HG03025 (cell line): ENCODE data around the gene PABPC1L.

Source experiments
- ATAC-seq: cut with Tn5 transposase; IDR thresholded peaks from one replicate; pipeline ENCODE4 v1.9.1; 2021; ENCODE audit warnings: mild to moderate bottlenecking, moderate library complexity; ENCODE audit not compliant: unreplicated experiment, low FRiP score

Gene PABPC1L

GRCh38 chr20:44897133-44897532 is 12.7 kb upstream of the PABPC1L start:
- ATAC-seq: no peak

GRCh38 chr20:44900231-44900854 is 9.5 kb upstream of the PABPC1L start:
- ATAC-seq: no peak

GRCh38 chr20:44901974-44902373 is 7.9 kb upstream of the PABPC1L start:
- ATAC-seq: no peak

DNA sequence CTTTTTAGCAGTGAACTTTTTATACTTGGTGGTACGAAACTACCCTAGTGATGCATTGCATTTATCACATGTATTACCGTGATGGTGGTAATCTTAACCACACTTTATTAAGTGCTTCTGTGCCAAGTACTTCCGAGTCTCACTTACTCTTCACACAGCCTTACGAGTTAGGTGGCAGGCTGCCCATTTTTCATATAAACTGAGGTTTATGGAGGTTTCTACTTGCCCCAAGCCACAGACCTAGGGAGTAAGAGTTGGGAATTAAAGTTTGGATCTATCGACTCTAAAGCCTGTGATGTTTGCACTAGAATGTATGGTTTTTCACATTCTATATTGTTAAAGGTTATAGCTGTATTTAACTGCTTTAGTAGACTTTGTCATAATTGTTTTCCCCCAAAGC is 5.5 kb upstream of the PABPC1L start:
- no peak for ATAC-seq

GRCh38 chr20:44908987-44909871 is 631 bp upstream of the PABPC1L start:
- no peak for ATAC-seq

GRCh38 chr20:44910690-44911262 is 916 bp downstream of the PABPC1L start:
- ATAC-seq: no peak

DNA sequence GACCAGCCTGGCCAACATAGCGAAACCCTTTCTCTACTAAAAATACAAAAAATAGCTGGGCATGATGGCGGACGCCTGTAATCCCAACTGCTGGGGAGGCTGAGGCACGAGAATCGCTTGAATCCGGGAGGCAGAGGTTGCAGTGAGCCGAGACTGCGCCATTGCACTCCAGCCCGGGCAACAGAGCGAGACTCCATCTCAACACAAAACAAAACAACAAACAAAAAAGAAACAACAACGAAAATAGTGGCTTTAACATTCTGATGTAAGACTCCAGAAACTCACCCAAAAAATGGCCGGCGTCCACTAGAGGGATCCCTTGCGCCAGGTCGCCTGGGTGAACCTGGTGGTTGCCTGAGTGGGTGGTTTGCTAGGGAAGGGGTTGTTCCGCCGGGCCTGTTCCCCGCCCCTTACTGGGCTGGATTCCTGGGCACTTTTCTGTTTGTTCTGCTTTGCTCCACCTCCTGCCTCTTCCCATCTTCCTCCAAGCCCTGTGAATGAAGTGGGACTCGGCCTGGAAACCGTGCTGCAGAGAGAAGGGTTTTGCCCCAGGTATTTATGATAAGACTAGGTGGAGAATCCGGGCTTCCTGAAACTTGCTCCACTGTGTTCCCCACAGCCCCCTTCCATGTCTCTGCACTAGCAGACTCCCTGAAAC is 1.5 kb downstream of the PABPC1L start:
- no peak for ATAC-seq

DNA sequence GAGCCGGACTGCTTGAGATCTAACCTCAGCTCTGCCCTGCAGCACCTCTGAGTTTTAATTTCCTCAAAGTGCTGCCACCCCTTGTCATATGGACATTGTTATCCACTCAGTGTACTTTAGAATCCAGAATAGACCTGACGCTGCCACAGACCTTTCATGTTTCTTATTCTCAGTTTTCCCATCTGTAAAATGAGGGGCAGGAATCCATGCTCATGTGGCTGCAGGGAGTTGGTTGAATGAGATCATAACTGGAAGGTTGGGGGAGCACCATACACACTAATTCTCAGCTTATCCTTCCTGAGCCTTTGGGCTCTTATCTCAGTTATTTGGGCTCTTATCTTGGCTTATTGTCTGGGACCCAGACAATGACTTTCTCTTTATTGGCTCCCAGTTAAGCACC is 2.3 kb downstream of the PABPC1L start:
- no peak for ATAC-seq

- no peak for ATAC-seq
Measured at GRCh38 chr20:44914924-44915323, 5.1 kb downstream of the PABPC1L start.

GRCh38 chr20:44916586-44916985 is 6.7 kb downstream of the PABPC1L start:
- no peak for ATAC-seq

GRCh38 chr20:44917399-44917798 is 7.5 kb downstream of the PABPC1L start:
- ATAC-seq: no peak

DNA sequence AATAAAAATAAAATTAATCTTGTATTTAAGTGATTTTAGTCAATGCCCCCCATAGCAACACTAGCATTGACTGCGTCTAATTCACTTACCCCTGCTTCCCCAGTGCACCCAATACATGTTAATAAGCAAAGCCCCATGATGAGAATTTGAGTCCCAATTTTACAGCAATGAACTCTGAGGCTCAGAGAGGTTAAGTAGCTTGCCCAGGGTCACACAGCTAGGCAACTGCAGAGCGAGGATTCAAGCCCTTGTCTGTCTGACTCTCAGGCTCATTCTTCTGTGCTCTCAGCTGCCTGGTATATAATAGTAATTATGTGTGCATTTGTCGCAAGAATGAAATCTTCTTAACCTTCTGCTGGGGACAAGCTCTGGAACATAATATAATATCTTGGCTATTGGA is 8.5 kb downstream of the PABPC1L start:
- ATAC-seq: no peak

GRCh38 chr20:44918761-44919160 is 8.9 kb downstream of the PABPC1L start:
- no peak for ATAC-seq

DNA sequence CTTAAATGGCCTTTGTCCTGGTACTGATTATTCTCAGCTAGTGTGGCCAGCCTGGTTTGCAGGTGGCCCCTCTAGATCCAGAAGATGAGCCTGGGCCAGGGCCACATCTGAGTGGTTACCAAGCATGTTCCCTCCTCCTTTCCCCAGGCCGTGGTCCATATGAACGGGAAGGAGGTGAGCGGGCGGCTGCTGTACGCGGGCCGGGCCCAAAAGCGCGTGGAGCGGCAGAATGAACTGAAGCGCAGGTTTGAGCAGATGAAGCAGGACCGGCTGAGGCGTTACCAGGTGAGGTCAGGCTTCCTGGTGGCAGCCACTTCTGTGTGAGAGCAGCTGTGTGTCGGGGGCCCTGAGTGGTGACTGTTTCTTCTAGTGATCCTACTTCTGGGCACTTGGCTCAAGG is 11.6 kb downstream of the PABPC1L start:
- ATAC-seq: no peak

GRCh38 chr20:44924541-44924940 is 14.7 kb downstream of the PABPC1L start:
- ATAC-seq: no peak

- ATAC-seq: no peak
Measured at GRCh38 chr20:44928595-44928994, 18.7 kb downstream of the PABPC1L start.

- ATAC-seq: no peak
Measured at GRCh38 chr20:44930517-44931168, 20.8 kb downstream of the PABPC1L start.

GRCh38 chr20:44931911-44932310 is 22.1 kb downstream of the PABPC1L start:
- ATAC-seq: no peak

DNA sequence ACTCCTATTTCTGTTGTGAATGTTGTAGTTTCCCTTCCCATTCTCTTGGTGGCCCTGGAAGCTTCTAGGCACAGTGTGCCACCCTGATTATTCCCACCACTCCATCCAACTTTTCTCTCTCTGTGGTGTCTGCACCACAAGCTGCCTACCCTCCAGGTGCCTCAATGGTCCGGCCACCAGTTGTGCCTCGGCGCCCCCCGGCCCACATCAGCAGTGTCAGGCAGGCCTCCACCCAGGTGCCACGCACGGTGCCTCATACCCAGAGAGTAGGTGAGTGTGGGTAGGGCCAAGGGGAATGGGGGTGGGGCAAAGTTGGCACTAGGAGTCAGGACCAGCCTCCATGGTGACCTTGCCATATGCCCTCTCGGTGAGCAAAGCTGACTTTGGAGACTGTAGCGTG is 23.1 kb downstream of the PABPC1L start:
- no peak for ATAC-seq

DNA sequence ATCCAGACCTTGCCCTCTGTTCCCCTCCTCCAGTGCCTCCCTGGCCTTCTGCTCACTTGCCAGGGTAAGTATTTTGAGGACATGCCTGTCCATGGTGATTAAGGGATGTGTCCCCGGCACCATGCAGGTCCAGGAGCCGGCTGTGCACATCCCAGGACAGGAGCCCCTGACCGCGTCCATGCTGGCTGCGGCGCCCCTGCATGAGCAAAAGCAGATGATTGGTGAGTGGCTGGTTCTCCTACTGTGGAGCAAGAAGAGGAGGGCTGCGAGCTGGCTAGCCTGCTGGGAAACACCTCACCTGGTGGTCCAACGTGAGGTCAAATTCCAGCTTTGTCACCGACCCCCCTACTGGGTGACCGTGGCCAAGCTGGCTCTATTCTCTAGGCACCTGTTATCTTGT is 26.6 kb downstream of the PABPC1L start:
- ATAC-seq: no peak

GRCh38 chr20:44938637-44939036 is 28.8 kb downstream of the PABPC1L start:
- ATAC-seq: no peak
